Upper lobe of left lung (tissue), 4 donors: ENCODE data around the gene SMCO4.

Source experiments
- POLR2A ChIP-seq, 4 donors: fragments of 450-650 bp; IDR thresholded peaks; one replicate each; pipeline ENCODE4 v1.5.1; 2016 to 2017; ENCODE audit warnings: antibody characterized with exemption in 4 of 4, mild to moderate bottlenecking in 2 of 4
- TF ChIP-seq, protein P1 (sequence below), 6 experiments: fragments of 450-650 bp in 4 of 6; fragments of 200-600 bp in 2 of 6; sonication (generic) in 2 of 6; IDR thresholded peaks; one replicate each; pipeline ENCODE4 v1.5.1; 2016 to 2019; ENCODE audit warnings: antibody characterized with exemption in 6 of 6

DNA sequence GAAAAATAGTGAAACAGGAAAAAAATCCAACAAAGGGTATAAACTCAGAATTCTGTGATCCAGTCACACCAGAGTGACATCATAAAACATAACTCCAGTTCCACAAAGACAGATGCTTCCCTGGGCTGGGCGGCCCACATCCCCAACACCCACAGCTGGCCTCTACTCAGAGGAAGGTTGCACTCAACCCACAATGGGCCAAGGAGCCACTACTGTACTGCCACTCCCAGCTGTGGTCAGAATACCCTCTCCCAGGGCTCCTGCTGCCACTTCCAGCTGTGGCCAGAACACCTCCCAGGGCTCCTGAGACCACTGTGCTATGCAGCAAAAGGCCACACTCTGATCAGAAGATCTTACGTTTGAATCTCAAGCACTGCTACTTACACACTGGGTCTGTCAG, 18.3 kb downstream of the SMCO4 start:
- TF ChIP-seq, protein P1, sequence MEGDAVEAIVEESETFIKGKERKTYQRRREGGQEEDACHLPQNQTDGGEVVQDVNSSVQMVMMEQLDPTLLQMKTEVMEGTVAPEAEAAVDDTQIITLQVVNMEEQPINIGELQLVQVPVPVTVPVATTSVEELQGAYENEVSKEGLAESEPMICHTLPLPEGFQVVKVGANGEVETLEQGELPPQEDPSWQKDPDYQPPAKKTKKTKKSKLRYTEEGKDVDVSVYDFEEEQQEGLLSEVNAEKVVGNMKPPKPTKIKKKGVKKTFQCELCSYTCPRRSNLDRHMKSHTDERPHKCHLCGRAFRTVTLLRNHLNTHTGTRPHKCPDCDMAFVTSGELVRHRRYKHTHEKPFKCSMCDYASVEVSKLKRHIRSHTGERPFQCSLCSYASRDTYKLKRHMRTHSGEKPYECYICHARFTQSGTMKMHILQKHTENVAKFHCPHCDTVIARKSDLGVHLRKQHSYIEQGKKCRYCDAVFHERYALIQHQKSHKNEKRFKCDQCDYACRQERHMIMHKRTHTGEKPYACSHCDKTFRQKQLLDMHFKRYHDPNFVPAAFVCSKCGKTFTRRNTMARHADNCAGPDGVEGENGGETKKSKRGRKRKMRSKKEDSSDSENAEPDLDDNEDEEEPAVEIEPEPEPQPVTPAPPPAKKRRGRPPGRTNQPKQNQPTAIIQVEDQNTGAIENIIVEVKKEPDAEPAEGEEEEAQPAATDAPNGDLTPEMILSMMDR (IDR thresholded peaks at IDR 0.05), result no peak
- no peak for TF ChIP-seq POLR2A (IDR thresholded peaks at IDR 0.05)
